Measurements from ENCODE around the gene ATP6V1F.
A peak's percentile ranks its signal among the peaks of the same experiment; 100 is the strongest.

ATP6V1F gene

GRCh38 chr7:128862571-128863432 is at the start of gene ATP6V1F:
ATP6V1F (plus strand) TSS chr7:128862856; CDS start chr7:128862905, 49 bp downstream.
- peak; percentile 95 for DNase-seq (ENCODE audit: low spot score)

- no peak for DNase-seq (ENCODE audit: low spot score)
Observed at GRCh38 chr7:128814499-128814898, 48.2 kb upstream of the ATP6V1F start.

DNA sequence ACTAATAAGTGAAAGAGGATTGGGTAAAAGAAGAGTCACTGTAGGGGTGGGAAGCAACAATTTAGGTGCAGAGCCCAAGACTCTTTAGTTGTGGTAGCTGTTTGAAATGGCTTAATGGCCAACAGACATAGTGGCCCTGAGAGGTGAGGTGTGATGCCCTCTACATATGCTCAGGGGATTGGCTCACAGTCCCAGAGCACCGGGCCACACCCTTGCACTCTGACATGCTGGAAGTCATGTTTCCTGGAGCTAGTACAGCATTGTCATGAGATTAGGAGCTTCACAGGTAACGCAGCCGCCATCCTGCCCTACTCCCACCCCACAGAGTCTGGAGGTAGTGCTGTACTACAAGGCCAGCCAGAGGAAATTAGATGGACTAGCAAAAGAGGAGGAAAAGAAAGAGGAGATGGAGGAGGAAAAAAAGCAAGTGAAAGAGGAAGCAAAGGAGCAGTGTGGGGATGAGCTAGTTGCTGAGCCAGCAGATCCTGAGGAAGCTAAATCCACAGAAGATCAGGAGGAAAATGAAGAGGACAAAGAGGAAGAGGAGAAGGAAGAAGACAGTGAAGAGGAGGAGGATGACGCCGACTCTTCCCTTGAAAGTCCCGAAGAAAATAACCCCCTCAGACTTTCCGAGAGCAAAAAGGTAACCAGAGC is 47.2 kb upstream of the ATP6V1F start:
- no peak for DNase-seq (ENCODE audit: low spot score)

DNA sequence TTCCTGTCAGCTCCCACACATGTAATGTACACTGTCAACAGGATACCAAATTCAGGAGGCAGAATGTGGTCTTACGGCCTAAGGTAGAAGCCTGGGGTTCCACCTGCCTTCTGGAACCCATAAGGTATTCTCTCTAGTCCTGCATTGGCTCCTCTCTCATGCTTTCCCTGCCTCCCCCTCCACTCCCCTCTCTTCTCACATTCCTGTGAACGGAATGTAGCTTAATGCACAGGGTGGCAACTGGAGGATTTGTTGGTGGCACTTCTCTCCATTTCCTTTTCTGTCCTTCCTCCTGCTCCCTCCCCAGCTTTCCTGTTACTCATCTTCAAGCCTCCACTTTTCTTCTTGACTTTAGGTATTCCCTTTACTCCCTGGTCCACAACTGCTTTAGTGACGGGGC is 44.0 kb upstream of the ATP6V1F start:
- DNase-seq (ENCODE audit: low spot score), result no peak

- no peak for DNase-seq (ENCODE audit: low spot score)
Observed at GRCh38 chr7:128821724-128822123, 40.9 kb upstream of the ATP6V1F start.

- no peak for DNase-seq (ENCODE audit: low spot score)
Observed at GRCh38 chr7:128826512-128826911, 36.1 kb upstream of the ATP6V1F start.

DNA sequence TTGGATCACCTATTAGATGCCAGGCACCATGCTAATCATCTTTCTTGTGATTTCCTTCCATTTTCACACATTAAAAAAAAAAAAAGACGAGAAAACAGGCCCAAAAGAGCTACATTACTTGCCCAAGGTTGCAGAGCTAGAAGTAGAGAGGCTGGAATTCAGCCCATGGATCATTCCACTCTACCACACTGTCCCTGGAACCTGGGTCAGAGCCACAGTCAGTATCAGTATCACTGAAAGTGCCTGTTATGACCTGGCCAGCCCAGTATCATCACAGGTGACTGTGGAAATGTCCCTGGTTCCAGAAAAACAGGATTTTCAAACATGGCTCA is 35.8 kb upstream of the ATP6V1F start:
- no peak for DNase-seq (ENCODE audit: low spot score)

- peak; percentile 58 for DNase-seq (ENCODE audit: low spot score)
Observed at GRCh38 chr7:128827248-128827958, 35.3 kb upstream of the ATP6V1F start.

GRCh38 chr7:128827971-128828711 is 34.5 kb upstream of the ATP6V1F start:
- DNase-seq (ENCODE audit: low spot score), result peak; percentile 15

DNA sequence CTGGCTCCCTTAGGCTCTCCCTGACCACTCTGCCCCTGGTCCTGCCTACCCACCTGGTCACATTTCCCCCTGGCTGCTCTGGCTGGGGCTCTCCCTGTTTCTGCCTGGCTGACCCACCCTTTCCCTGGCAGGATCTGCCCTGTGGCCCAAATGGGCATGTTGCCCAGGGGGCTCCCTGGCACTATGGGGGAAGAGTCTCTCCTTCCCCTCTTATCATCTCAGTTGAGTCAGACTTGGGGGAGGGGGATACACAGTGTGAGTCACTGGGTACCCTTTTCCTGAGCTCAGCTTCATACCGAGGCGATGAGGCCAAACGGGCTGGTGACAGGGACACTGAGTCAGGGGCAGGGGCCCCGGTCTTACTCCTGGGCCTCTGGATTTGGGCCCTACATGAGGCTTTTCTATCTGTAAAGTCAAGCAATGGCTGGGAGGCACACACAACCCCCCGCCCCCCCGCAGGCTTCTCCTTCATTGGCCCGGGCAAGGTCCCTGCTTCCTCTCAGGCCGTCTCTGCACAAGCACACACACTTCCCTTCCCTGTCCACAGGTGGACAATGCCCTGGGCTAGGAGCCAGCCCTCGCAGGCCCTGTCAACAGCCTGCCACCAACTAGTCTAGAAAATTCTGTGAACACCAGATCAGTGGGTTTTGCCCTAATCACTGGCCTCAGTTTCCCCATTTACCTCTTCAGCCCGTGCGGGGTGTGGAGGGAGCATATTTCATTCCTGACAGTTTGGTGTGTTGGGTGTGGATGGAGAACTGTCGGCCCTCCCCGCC is 33.1 kb upstream of the ATP6V1F start:
- DNase-seq (ENCODE audit: low spot score), result peak; percentile 26

GRCh38 chr7:128830231-128831177 is 32.2 kb upstream of the ATP6V1F start, which contains the start of gene FLNC:
FLNC (plus strand) TSS chr7:128830406; CDS start chr7:128830638, 232 bp downstream.
- DNase-seq (ENCODE audit: low spot score), result peak; percentile 26

DNA sequence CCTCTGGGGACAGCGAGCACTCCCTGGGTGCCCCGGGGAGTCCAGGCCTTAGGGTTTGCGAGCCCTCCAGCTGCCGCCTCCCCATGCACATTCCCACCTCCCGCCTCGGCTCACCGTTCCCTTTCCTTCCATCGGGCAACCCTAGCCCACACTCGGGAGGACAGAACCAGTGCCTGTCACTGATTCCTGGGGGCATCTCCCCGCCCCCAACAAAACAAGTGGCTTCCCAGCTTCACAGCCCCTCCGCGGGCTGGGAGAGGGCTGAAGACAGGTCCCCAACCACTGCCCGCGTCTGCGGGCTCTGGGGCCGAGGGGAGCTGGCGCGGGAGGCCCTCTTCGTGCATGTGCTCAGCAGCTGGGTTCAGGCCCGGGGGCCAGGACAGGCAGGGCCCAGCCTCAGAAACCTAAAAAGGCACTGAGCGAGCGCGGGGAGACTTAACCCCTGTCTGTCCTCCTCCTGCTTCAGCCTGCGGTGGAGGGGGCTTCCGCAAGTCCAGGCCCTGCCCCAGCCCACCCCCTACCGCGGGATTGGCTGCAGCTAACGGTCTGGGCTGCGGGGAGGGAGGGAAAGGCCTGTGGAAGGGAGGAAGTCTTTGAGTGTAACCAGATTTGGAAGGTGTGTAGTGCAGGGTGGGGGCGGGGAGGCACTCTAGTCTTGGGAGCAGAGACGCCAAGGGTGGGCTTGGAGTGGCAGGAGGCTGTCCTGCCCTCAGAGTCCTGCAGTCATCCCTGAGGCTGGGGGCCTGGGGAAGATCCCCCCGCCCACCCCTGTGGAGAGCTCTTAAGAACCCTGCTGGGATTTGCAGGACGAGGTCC is 31.3 kb upstream of the ATP6V1F start:
- DNase-seq (ENCODE audit: low spot score), result no peak

DNA sequence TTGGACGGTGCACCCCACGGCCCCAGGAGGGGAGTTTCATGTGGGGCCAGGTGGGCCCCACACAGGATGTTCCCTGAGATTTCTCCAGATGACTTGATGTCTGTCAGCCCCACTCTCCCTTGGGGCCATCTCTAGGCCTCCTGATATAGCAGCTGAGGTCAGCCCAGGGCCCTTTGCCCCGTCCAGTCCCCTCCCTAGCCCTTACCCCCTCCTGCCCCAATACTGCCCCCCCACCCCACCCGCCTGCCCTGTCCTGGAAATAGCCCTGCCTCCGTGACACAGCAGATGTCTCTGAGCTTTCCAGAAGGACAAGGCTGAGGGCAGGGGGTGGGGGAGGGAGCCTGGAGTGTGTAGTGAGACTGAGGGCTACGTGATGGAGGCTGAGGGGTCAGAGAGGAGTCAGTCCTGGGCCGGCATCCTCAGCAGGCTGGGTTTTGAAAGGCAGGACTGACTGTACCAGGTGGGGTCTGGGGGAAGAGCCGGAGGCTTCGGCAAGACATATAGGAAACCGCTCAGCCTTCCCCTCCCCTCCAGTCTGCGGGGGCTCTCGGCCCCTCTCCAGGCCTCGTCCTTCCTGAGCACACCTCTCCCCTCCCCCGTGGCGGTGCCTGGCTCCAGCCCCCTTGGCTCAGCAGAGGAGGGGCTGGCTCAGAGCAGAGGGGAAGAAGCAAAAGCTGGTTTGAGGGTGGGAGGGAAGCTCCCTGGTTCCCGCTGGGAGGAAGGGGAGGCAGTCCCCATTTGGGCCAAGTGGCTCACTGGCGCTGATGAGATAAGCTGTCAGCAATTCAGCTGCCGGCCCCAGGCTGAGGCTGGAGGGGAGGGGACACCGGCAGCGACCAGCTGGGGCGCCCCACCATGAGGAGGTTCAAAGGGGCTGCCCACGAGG is 30.4 kb upstream of the ATP6V1F start:
- DNase-seq (ENCODE audit: low spot score), result no peak

DNA sequence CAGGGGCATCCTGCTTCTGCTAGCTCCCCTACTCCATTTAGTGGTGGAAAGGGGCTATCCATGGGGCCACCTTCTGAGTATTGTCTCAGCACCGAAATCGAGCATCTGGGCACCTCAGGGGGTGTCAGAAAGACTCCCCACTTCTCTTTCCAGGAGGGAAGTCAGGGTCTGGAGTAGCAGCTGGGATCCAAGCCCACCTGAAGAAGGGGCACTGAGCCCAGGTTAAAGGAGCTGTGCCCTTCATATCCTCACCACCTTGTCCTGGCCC is 29.8 kb upstream of the ATP6V1F start:
- DNase-seq (ENCODE audit: low spot score), result no peak

DNA sequence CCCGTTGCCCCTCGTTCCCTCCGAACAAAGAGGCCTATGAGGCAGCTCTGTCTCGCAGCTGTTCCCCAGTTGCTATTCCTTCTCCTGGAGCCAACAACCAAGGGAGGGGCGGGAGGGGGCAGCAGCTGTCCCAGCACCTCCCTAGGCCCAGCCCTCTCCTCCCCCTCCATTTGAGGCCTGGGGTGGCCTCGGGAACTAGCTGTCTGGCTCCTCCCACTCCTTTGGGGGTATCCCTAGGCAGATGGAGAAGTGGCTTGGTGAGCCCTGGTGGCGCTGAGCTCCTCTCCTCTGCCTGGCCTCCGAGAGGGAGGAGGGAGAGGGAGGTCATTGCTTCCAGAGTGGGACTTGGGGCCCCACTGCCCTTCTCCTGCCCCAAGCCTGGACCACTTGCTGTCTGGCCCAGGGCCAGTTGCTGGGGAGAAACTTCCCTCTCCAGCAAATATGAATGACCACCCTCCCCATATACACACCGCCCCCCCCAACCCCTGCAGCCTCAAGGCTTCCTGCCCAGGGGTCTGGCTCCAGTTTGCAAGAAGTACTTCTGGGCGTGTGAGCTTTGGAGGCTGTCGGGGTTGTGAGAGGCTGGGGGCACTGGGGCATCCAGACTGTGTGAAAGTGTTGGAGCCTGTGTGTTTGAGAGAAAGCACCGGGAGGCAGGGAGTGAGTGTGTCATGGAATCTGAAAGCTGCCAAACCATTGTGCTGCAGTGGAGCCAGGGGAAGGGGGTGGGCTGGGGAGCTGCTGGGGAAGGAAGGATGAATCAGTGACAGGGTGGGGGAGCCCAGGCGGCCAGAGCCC is 29.3 kb upstream of the ATP6V1F start:
- no peak for DNase-seq (ENCODE audit: low spot score)

- no peak for DNase-seq (ENCODE audit: low spot score)
Observed at GRCh38 chr7:128833946-128834325, 28.7 kb upstream of the ATP6V1F start.

- no peak for DNase-seq (ENCODE audit: low spot score)
Observed at GRCh38 chr7:128835231-128835751, 27.4 kb upstream of the ATP6V1F start.

Data from SW480 (cell line).